ENCODE measurements around the gene AUTS2.

Gene AUTS2

GRCh38 chr7:70459546-70459945 lies 861.3 kb downstream of the AUTS2 start:
- no peak for DNase-seq

GRCh38 chr7:70460071-70460470 lies 861.8 kb downstream of the AUTS2 start:
- no peak for DNase-seq

GRCh38 chr7:70460562-70460961 lies 862.3 kb downstream of the AUTS2 start:
- no peak for DNase-seq

GRCh38 chr7:70463352-70463938 lies 865.2 kb downstream of the AUTS2 start:
- DNase-seq = no peak

GRCh38 chr7:70466725-70467364 lies 868.6 kb downstream of the AUTS2 start:
- DNase-seq = no peak

- DNase-seq = no peak
These were observed 872.5 kb downstream of the AUTS2 start for GRCh38 chr7:70470746-70471145.

- DNase-seq = no peak
These were observed 874.4 kb downstream of the AUTS2 start for GRCh38 chr7:70472601-70473237.

- no peak for DNase-seq
These were observed 876.5 kb downstream of the AUTS2 start for GRCh38 chr7:70474639-70475234.

- DNase-seq = no peak
These were observed 879.0 kb downstream of the AUTS2 start for GRCh38 chr7:70477036-70478010.

GRCh38 chr7:70479153-70480021 lies 881.1 kb downstream of the AUTS2 start:
- no peak for DNase-seq

- no peak for DNase-seq
These were observed 882.8 kb downstream of the AUTS2 start for GRCh38 chr7:70480927-70481569.

- DNase-seq = no peak
These were observed 883.4 kb downstream of the AUTS2 start for GRCh38 chr7:70481570-70482123.

- DNase-seq = no peak
These were observed 886.0 kb downstream of the AUTS2 start for GRCh38 chr7:70484255-70484654.

- no peak for DNase-seq
These were observed 888.7 kb downstream of the AUTS2 start for GRCh38 chr7:70486977-70487376.

GRCh38 chr7:70487428-70487827 lies 889.2 kb downstream of the AUTS2 start:
- no peak for DNase-seq

- no peak for DNase-seq
These were observed 889.6 kb downstream of the AUTS2 start for GRCh38 chr7:70487886-70488285.

GRCh38 chr7:70489813-70490212 lies 891.5 kb downstream of the AUTS2 start:
- DNase-seq = no peak

- DNase-seq = no peak
These were observed 894.4 kb downstream of the AUTS2 start for GRCh38 chr7:70492625-70493024.

GRCh38 chr7:70494225-70495032 lies 896.2 kb downstream of the AUTS2 start:
- no peak for DNase-seq

- no peak for DNase-seq
These were observed 896.7 kb downstream of the AUTS2 start for GRCh38 chr7:70495033-70495376.
